SK-N-MC (cell line): Measurements from ENCODE around the gene AHRR.

Experiments used
- DNase-seq: peaks from one replicate; pipeline ENCODE4 v3.0.0-alpha.2; 2011; ENCODE audit warnings: low read depth, low spot score
- H3K27ac ChIP-seq: fragments of 200-600 bp; sonication (generic); 2 replicates; pipeline ENCODE4 v1.5.1; 2016; ENCODE audit warnings: mixed run types
- H3K36me3 ChIP-seq: fragments of 200-600 bp; sonication (generic); 2 replicates; pipeline ENCODE4 v1.6.1; 2017; ENCODE audit warnings: antibody characterized with exemption, low read length, mixed read lengths; ENCODE audit not compliant: insufficient read depth
- H3K4me3 ChIP-seq: fragments of 200-600 bp; sonication (generic); 2 replicates; pipeline ENCODE4 v1.5.1; 2016
- H3K9ac ChIP-seq: fragments of 200-600 bp; sonication (generic); 2 replicates; pipeline ENCODE4 v1.8.0; 2017; ENCODE audit warnings: mixed run types, mixed read lengths; ENCODE audit not compliant: insufficient read length
- H3K9me3 ChIP-seq: fragments of 200-600 bp; sonication (generic); 2 replicates; pipeline ENCODE4 v1.6.1; 2017; ENCODE audit warnings: low read depth, mild to moderate bottlenecking, antibody characterized with exemption, low read length, moderate library complexity, mixed read lengths
- EZH2 ChIP-seq: fragments of 200-600 bp; sonication (generic); IDR thresholded peaks from one replicate; pipeline ENCODE4 v1.6.1; 2017; ENCODE audit warnings: antibody characterized with exemption
- FOXP2 ChIP-seq: optimal IDR thresholded peaks from 2 replicates; pipeline ENCODE3; 2011; ENCODE audit warnings: mild to moderate bottlenecking, moderate library complexity; ENCODE audit not compliant: insufficient read depth; ENCODE audit errors: extremely low read length, control extremely low read depth
- POLR2AphosphoS5 ChIP-seq: IDR thresholded peaks from 2 replicates; pipeline ENCODE4 v1.6.1; 2012; ENCODE audit warnings: mild to moderate bottlenecking, low read depth, low read length, borderline replicate concordance

The AHRR gene

GRCh38 chr5:440401-441201 is 119.1 kb downstream of the AHRR start:
- Histone ChIP-seq H3K36me3 (no peaks in the 10 kb centered on the region), H3K4me3 (no peak overlapping the region), H3K9ac (no peak overlapping the region), H3K27ac (no peak overlapping the region), H3K9me3 (no peaks in the 10 kb centered on the region)
- no peak for TF ChIP-seq EZH2
- TF ChIP-seq POLR2AphosphoS5: no peak; the same call in 1 of the 2 replicates
- no peak for TF ChIP-seq FOXP2
- DNase-seq: no peak

GRCh38 chr5:441996-442334 is 120.5 kb downstream of the AHRR start:
- peak overlapping the region; percentile 99 for H3K4me3 ChIP-seq
- H3K27ac ChIP-seq: no peak overlapping the region
- peaks cover 8% of the 10 kb centered on the region for H3K36me3 ChIP-seq
- peak overlapping the region; percentile 93 for H3K9ac ChIP-seq
- TF ChIP-seq FOXP2 (no peak), POLR2AphosphoS5 (no peak), EZH2 (no peak)
- no peaks in the 10 kb centered on the region for H3K9me3 ChIP-seq
- no peak for DNase-seq

GRCh38 chr5:442335-443238 is 121.1 kb downstream of the AHRR start, which contains the start of gene EXOC3:
Gene EXOC3 (plus strand): TSS chr5:443176. CDS start chr5:446206, 3,030 bp downstream.
- Histone ChIP-seq H3K4me3 (peak within 1 kb of the TSS; percentile 99), H3K9me3 (no peaks in the 10 kb centered on the region), H3K9ac (peak within 1 kb of the TSS; percentile 93), H3K36me3 (peaks cover 15% of the 10 kb centered on the region), H3K27ac (peak within 1 kb of the TSS; percentile 63; the same call in 1 of the 2 replicates)
- no peak for DNase-seq
- TF ChIP-seq POLR2AphosphoS5: peak; percentile 90
- no peak for TF ChIP-seq FOXP2

- peak overlapping the region; percentile 99 for H3K4me3 ChIP-seq
- H3K36me3 ChIP-seq: peaks cover 24% of the 10 kb centered on the region
- no peak overlapping the region for H3K27ac ChIP-seq
- H3K9ac ChIP-seq: peak overlapping the region; percentile 93
- DNase-seq: no peak
- no peak for TF ChIP-seq FOXP2
- no peak for TF ChIP-seq EZH2
- TF ChIP-seq POLR2AphosphoS5: no peak
- H3K9me3 ChIP-seq: no peaks in the 10 kb centered on the region
These were observed 122.0 kb downstream of the AHRR start for GRCh38 chr5:443239-444151.

GRCh38 chr5:444226-444625 is 122.7 kb downstream of the AHRR start:
- H3K9ac ChIP-seq: peak overlapping the region; percentile 93

GRCh38 chr5:445591-445990 is 124.1 kb downstream of the AHRR start:
- TF ChIP-seq POLR2AphosphoS5 (no peak), EZH2 (no peak), FOXP2 (no peak)
- DNase-seq: no peak
- Histone ChIP-seq H3K27ac (no peak overlapping the region), H3K4me3 (no peak overlapping the region), H3K9ac (no peak overlapping the region), H3K36me3 (peaks cover 44% of the 10 kb centered on the region), H3K9me3 (no peaks in the 10 kb centered on the region)

More at GRCh38 chr5:444226-444625, 122.7 kb downstream of the AHRR start:
- no peak for DNase-seq
- Histone ChIP-seq H3K9me3 (no peaks in the 10 kb centered on the region), H3K4me3 (peak overlapping the region; percentile 99), H3K27ac (no peak overlapping the region), H3K36me3 (peaks cover 31% of the 10 kb centered on the region)
- TF ChIP-seq EZH2 (no peak), FOXP2 (no peak), POLR2AphosphoS5 (no peak)

GRCh38 chr5:446066-446882 is 124.8 kb downstream of the AHRR start:
- H3K9ac ChIP-seq: no peak overlapping the region
- H3K4me3 ChIP-seq: no peak overlapping the region
- H3K9me3 ChIP-seq: peaks cover under 1% of the 10 kb centered on the region; the same call in 1 of the 2 replicates
- H3K27ac ChIP-seq: no peak overlapping the region
- peaks cover 50% of the 10 kb centered on the region for H3K36me3 ChIP-seq
- no peak for TF ChIP-seq EZH2
- TF ChIP-seq POLR2AphosphoS5: no peak
- no peak for TF ChIP-seq FOXP2
- no peak for DNase-seq

GRCh38 chr5:446883-447263 is 125.4 kb downstream of the AHRR start:
- DNase-seq: no peak
- H3K9ac ChIP-seq: no peak overlapping the region
- TF ChIP-seq POLR2AphosphoS5 (no peak), FOXP2 (no peak), EZH2 (no peak)
- H3K4me3 ChIP-seq: no peak overlapping the region
- H3K9me3 ChIP-seq: peaks cover 6% of the 10 kb centered on the region; the same call in 1 of the 2 replicates
- H3K27ac ChIP-seq: no peak overlapping the region
- H3K36me3 ChIP-seq: peaks cover 56% of the 10 kb centered on the region
